Measurements from ENCODE around the gene NAT16. TPM values are rescaled to one million over a fixed set of nuclear protein-coding genes. Genes with fewer than 3 reads are reported as not detected.

The NAT16 gene
- total and polyA plus RNA-seq, 2 experiments from 2014 or later: 0.21 to 0.31 TPM

DNA sequence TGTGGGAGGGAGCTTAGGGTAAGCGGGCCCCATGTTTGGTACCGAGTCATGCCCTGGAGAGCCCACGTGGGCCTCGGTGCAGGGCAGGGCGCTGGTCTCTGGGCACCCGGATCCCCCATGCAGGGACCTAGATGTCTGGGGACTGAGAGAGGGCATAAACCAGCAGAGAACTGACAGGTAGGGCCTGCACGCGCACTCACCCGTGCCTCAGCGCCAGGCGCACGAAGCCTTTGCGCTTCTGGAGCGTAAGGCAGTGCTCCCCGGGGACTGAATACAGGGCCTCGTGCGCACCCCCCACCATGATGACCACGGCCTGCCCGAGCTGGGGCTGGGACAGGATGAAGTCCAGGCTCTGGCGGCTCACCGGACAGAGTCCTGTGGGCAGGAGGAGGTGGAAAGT, 17.9 kb upstream of the NAT16 start:
- Histone ChIP-seq H3K9me2 (ENCODE audit: insufficient read depth) (no peaks in the 10 kb centered on the region), H3K4me1 (ENCODE audit: insufficient read depth) (peaks cover 16% of the 10 kb centered on the region), H3K36me3 (ENCODE audit: insufficient read depth) (no peaks in the 10 kb centered on the region), H4K20me1 (replicated peaks; ENCODE audit: insufficient read depth) (no peaks in the 10 kb centered on the region), H2AFZ (peak overlapping the region; percentile 59), H3K27ac (ENCODE audit: low read depth) (no peak overlapping the region), H3K79me2 (replicated peaks; ENCODE audit: insufficient read depth) (no peaks in the 10 kb centered on the region), H3F3A (replicated peaks; ENCODE audit: low read depth) (peaks cover 9% of the 10 kb centered on the region), H3K27me3 (ENCODE audit: insufficient read depth) (peaks cover 25% of the 10 kb centered on the region), H3K4me3 (no peak overlapping the region), H3K4me2 (no peak overlapping the region)
- Mint-ChIP-seq H3K4me3 (no peak overlapping the region), H3K9me3 (no peaks in the 10 kb centered on the region), H3K27me3 (ENCODE audit: insufficient read depth, low read depth, poor library complexity) (peaks cover 20% of the 10 kb centered on the region), H3K36me3 (ENCODE audit: low read depth) (no peaks in the 10 kb centered on the region), H3K4me1 (peaks cover 18% of the 10 kb centered on the region), H3K27ac (no peak overlapping the region)
- ATAC-seq (no peak), DNase-seq (ENCODE audit: low spot score) (peak; percentile 29)
- TF ChIP-seq, protein P1, sequence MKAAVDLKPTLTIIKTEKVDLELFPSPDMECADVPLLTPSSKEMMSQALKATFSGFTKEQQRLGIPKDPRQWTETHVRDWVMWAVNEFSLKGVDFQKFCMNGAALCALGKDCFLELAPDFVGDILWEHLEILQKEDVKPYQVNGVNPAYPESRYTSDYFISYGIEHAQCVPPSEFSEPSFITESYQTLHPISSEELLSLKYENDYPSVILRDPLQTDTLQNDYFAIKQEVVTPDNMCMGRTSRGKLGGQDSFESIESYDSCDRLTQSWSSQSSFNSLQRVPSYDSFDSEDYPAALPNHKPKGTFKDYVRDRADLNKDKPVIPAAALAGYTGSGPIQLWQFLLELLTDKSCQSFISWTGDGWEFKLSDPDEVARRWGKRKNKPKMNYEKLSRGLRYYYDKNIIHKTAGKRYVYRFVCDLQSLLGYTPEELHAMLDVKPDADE (IDR thresholded peaks at IDR 0.05): no peak
- TF ChIP-seq POLR2AphosphoS5 (IDR thresholded peaks at IDR 0.05; ENCODE audit: low read depth) (no peak), NANOG (IDR thresholded peaks at IDR 0.05; ENCODE audit: borderline replicate concordance) (no peak), JUNB (IDR thresholded peaks at IDR 0.05; ENCODE audit: unreplicated experiment) (no peak), STAT1 (IDR thresholded peaks at IDR 0.05; ENCODE audit: unreplicated experiment) (no peak)
- TF ChIP-seq, protein P2, sequence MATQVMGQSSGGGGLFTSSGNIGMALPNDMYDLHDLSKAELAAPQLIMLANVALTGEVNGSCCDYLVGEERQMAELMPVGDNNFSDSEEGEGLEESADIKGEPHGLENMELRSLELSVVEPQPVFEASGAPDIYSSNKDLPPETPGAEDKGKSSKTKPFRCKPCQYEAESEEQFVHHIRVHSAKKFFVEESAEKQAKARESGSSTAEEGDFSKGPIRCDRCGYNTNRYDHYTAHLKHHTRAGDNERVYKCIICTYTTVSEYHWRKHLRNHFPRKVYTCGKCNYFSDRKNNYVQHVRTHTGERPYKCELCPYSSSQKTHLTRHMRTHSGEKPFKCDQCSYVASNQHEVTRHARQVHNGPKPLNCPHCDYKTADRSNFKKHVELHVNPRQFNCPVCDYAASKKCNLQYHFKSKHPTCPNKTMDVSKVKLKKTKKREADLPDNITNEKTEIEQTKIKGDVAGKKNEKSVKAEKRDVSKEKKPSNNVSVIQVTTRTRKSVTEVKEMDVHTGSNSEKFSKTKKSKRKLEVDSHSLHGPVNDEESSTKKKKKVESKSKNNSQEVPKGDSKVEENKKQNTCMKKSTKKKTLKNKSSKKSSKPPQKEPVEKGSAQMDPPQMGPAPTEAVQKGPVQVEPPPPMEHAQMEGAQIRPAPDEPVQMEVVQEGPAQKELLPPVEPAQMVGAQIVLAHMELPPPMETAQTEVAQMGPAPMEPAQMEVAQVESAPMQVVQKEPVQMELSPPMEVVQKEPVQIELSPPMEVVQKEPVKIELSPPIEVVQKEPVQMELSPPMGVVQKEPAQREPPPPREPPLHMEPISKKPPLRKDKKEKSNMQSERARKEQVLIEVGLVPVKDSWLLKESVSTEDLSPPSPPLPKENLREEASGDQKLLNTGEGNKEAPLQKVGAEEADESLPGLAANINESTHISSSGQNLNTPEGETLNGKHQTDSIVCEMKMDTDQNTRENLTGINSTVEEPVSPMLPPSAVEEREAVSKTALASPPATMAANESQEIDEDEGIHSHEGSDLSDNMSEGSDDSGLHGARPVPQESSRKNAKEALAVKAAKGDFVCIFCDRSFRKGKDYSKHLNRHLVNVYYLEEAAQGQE (IDR thresholded peaks at IDR 0.05; ENCODE audit: unreplicated experiment): no peak

DNA sequence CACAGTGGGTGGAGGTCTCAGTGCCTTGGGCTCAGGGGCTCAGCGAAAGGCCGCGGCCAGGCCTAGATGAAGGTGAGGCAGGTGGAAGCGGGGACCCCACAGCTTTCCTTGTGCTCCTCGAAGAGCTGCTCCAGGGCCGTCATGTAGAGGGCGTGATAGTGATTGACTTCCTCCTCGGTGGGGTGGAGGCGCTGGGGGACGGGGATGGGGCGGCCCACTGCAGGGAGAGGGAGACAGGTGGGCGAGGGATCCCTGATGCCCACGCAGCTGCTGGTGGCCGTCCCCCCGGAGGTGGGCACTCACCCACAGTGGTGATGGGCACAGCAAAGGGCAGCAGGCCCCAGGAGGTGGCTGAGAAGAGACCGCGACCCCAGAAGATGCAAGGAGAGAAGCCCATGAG, 15.8 kb upstream of the NAT16 start:
- Mint-ChIP-seq H3K9me3 (peaks cover 5% of the 10 kb centered on the region; the same call in 2 of the 3 replicates), H3K4me1 (peaks cover 13% of the 10 kb centered on the region), H3K27me3 (ENCODE audit: insufficient read depth, low read depth, poor library complexity) (peaks cover 12% of the 10 kb centered on the region), H3K4me3 (no peak overlapping the region), H3K36me3 (ENCODE audit: low read depth) (no peaks in the 10 kb centered on the region), H3K27ac (no peak overlapping the region)
- Histone ChIP-seq H4K20me1 (replicated peaks; ENCODE audit: insufficient read depth) (no peaks in the 10 kb centered on the region), H3F3A (replicated peaks; ENCODE audit: low read depth) (peaks cover 4% of the 10 kb centered on the region; the same call in 1 of the 2 replicates), H3K27ac (ENCODE audit: low read depth) (no peak overlapping the region), H3K27me3 (ENCODE audit: insufficient read depth) (peaks cover 7% of the 10 kb centered on the region; the same call in 1 of the 2 replicates), H2AFZ (no peak overlapping the region), H3K4me2 (no peak overlapping the region), H3K9me2 (ENCODE audit: insufficient read depth) (no peaks in the 10 kb centered on the region), H3K4me3 (no peak overlapping the region), H3K4me1 (ENCODE audit: insufficient read depth) (peaks cover 10% of the 10 kb centered on the region), H3K79me2 (replicated peaks; ENCODE audit: insufficient read depth) (no peaks in the 10 kb centered on the region), H3K36me3 (ENCODE audit: insufficient read depth) (no peaks in the 10 kb centered on the region)
- DNase-seq (ENCODE audit: low spot score) (no peak), ATAC-seq (no peak)
- no peak for TF ChIP-seq JUNB (IDR thresholded peaks at IDR 0.05; ENCODE audit: unreplicated experiment)
- TF ChIP-seq, protein P3, sequence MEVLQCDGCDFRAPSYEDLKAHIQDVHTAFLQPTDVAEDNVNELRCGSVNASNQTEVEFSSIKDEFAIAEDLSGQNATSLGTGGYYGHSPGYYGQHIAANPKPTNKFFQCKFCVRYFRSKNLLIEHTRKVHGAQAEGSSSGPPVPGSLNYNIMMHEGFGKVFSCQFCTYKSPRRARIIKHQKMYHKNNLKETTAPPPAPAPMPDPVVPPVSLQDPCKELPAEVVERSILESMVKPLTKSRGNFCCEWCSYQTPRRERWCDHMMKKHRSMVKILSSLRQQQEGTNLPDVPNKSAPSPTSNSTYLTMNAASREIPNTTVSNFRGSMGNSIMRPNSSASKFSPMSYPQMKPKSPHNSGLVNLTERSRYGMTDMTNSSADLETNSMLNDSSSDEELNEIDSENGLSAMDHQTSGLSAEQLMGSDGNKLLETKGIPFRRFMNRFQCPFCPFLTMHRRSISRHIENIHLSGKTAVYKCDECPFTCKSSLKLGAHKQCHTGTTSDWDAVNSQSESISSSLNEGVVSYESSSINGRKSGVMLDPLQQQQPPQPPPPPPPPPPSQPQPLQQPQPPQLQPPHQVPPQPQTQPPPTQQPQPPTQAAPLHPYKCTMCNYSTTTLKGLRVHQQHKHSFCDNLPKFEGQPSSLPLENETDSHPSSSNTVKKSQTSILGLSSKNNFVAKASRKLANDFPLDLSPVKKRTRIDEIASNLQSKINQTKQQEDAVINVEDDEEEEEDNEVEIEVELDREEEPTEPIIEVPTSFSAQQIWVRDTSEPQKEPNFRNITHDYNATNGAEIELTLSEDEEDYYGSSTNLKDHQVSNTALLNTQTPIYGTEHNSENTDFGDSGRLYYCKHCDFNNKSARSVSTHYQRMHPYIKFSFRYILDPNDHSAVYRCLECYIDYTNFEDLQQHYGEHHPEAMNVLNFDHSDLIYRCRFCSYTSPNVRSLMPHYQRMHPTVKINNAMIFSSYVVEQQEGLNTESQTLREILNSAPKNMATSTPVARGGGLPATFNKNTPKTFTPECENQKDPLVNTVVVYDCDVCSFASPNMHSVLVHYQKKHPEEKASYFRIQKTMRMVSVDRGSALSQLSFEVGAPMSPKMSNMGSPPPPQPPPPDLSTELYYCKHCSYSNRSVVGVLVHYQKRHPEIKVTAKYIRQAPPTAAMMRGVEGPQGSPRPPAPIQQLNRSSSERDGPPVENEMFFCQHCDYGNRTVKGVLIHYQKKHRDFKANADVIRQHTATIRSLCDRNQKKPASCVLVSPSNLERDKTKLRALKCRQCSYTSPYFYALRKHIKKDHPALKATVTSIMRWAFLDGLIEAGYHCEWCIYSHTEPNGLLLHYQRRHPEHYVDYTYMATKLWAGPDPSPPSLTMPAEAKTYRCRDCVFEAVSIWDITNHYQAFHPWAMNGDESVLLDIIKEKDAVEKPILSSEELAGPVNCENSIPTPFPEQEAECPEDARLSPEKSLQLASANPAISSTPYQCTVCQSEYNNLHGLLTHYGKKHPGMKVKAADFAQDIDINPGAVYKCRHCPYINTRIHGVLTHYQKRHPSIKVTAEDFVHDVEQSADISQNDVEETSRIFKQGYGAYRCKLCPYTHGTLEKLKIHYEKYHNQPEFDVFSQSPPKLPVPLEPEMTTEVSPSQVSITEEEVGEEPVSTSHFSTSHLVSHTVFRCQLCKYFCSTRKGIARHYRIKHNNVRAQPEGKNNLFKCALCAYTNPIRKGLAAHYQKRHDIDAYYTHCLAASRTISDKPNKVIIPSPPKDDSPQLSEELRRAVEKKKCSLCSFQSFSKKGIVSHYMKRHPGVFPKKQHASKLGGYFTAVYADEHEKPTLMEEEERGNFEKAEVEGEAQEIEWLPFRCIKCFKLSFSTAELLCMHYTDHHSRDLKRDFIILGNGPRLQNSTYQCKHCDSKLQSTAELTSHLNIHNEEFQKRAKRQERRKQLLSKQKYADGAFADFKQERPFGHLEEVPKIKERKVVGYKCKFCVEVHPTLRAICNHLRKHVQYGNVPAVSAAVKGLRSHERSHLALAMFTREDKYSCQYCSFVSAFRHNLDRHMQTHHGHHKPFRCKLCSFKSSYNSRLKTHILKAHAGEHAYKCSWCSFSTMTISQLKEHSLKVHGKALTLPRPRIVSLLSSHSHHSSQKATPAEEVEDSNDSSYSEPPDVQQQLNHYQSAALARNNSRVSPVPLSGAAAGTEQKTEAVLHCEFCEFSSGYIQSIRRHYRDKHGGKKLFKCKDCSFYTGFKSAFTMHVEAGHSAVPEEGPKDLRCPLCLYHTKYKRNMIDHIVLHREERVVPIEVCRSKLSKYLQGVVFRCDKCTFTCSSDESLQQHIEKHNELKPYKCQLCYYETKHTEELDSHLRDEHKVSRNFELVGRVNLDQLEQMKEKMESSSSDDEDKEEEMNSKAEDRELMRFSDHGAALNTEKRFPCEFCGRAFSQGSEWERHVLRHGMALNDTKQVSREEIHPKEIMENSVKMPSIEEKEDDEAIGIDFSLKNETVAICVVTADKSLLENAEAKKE (CRISPR knock-in tag; IDR thresholded peaks at IDR 0.05): no peak
- TF ChIP-seq STAT1 (IDR thresholded peaks at IDR 0.05; ENCODE audit: unreplicated experiment): no peak
- TF ChIP-seq, protein P2 (IDR thresholded peaks at IDR 0.05; ENCODE audit: unreplicated experiment): no peak
